BJ (cell line): ENCODE results near the gene RHEB. TPM values are rescaled to one million over a fixed set of nuclear protein-coding genes. Genes with fewer than 3 reads are reported as not detected.

Experiments
- CTCF ChIA-PET: fragments of 350-600 bp; formaldehyde crosslinking; extraction: SDS; loops from one replicate; lab custom pipeline; 2021; ENCODE audit warnings: antibody characterized with exemption, inconsistent platforms; lab: Yijun Ruan, JAX
- POLR2A ChIA-PET: fragments of 300-600 bp; sonication (Branson Sonifier 250); formaldehyde crosslinking; extraction: SDS; loops from one replicate; lab custom pipeline; 2021; ENCODE audit warnings: antibody characterized with exemption; lab: Charles Lee
- DNase-seq: peaks from one replicate; pipeline ENCODE4 v3.0.0-alpha.2; 2011; ENCODE audit warnings: low read depth
- H3K27me3 ChIP-seq: 2 replicates; pipeline ENCODE4 v1.6.0; 2011; ENCODE audit warnings: low read length; ENCODE audit not compliant: control insufficient read depth, insufficient read depth
- H3K36me3 ChIP-seq: 2 replicates; pipeline ENCODE4 v1.5.1; 2011; ENCODE audit warnings: low read length; ENCODE audit not compliant: control insufficient read depth, insufficient read depth
- H3K4me3 ChIP-seq: 2 replicates; pipeline ENCODE4 v1.5.1; 2011; ENCODE audit warnings: low read depth, mild to moderate bottlenecking, control low read depth, low read length
- polyA plus RNA-seq: library from polyadenylated mRNA; depleted of rRNA; stranded (reverse); fragments of >200 nt; gene quantifications from 2 replicates; pipeline ENCODE4 v1.2.3, GENCODE V29; 2011
- TF ChIP-seq, protein P1 (sequence below): IDR thresholded peaks from 2 replicates; pipeline ENCODE4 v1.5.1; 2011; ENCODE audit warnings: low read depth, mild to moderate bottlenecking, control low read depth, inconsistent platforms, low read length, moderate library complexity; ENCODE audit not compliant: insufficient read depth

RHEB gene
- polyA plus RNA-seq, 1 experiment: 45.4 TPM

DNA sequence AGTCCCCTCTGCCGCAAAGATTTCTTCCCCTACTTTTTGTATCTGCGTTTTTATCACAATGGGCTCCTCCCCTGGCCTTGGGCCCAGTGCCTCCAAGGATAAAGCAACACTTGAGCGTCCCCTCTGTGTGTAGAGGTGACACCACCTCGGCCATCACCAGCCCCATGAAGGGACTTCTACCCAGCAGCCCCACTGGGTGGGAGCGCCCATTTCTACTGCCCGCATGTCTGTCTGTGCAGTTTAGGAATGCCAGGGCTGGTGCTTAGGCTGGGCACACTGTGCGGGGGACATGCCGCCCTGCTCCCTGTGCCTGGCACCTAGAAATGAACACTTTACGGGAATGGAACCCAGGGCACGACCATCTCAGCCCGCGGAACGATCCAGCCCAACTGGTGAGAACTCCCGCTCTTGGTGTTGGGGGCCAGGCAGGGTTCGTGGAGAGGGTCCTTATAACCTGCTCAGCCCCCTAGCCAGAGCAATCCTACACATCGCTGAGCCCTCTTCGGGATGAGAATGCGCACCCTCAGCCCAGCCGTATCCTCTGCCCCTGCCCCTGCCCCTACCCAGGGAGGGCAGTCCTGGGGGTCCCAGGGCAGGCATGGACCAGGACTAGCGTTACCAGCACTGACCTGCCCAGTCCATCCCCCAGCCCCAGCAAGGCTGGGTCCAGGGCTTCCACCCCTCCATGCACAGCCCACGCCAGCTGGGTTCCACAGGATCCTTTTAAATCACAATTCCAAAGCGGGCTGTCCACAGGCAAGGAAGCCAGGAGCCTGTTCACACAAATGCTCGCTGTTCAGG is 92.6 kb downstream of the RHEB start:
- no peaks in the 10 kb centered on the region for H3K36me3 ChIP-seq
- POLR2A ChIA-PET: no interaction called here
- H3K4me3 ChIP-seq: no peak overlapping the region
- no peak for DNase-seq
- peaks cover 3% of the 10 kb centered on the region for H3K27me3 ChIP-seq
- TF ChIP-seq, protein P1, sequence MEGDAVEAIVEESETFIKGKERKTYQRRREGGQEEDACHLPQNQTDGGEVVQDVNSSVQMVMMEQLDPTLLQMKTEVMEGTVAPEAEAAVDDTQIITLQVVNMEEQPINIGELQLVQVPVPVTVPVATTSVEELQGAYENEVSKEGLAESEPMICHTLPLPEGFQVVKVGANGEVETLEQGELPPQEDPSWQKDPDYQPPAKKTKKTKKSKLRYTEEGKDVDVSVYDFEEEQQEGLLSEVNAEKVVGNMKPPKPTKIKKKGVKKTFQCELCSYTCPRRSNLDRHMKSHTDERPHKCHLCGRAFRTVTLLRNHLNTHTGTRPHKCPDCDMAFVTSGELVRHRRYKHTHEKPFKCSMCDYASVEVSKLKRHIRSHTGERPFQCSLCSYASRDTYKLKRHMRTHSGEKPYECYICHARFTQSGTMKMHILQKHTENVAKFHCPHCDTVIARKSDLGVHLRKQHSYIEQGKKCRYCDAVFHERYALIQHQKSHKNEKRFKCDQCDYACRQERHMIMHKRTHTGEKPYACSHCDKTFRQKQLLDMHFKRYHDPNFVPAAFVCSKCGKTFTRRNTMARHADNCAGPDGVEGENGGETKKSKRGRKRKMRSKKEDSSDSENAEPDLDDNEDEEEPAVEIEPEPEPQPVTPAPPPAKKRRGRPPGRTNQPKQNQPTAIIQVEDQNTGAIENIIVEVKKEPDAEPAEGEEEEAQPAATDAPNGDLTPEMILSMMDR: no peak
- CTCF ChIA-PET: interaction anchor here (1.5 to 1.8 kb wide), 2 partner anchors 59 to 67 kb away, joined by 3 to 7 read pairs; no protein-coding TSS in a partner anchor

DNA sequence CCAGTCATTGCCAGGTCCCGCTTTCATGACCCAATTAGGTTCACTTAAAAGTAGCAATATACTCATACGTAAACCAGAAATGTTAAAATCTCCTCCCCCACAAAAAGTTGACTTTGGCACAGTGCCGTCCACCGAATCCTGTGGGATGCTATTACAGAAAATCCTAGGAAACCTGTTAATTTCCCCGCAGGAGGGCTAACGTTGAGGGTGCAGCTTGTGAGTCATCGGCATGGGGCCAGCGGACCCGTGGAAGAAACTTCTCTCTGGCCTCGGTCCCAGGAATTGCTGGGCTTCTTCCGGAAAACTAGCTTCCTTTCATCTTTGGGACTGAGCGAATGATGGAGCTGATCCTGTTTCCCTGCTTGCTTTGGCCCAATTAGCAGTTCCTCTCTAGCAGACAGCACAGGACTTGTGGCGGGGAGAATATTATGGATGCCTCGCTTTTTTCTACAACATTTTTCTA is 93.2 kb downstream of the RHEB start:
- peak; percentile 49 for DNase-seq
- CTCF ChIA-PET: interaction anchor here (1.5 to 1.8 kb wide), 2 partner anchors 58 to 66 kb away, joined by 3 to 7 read pairs; no protein-coding TSS in a partner anchor
- Histone ChIP-seq H3K4me3 (no peak overlapping the region), H3K27me3 (peaks cover 7% of the 10 kb centered on the region), H3K36me3 (no peaks in the 10 kb centered on the region)
- TF ChIP-seq, protein P1: no peak
- POLR2A ChIA-PET: no interaction called here

DNA sequence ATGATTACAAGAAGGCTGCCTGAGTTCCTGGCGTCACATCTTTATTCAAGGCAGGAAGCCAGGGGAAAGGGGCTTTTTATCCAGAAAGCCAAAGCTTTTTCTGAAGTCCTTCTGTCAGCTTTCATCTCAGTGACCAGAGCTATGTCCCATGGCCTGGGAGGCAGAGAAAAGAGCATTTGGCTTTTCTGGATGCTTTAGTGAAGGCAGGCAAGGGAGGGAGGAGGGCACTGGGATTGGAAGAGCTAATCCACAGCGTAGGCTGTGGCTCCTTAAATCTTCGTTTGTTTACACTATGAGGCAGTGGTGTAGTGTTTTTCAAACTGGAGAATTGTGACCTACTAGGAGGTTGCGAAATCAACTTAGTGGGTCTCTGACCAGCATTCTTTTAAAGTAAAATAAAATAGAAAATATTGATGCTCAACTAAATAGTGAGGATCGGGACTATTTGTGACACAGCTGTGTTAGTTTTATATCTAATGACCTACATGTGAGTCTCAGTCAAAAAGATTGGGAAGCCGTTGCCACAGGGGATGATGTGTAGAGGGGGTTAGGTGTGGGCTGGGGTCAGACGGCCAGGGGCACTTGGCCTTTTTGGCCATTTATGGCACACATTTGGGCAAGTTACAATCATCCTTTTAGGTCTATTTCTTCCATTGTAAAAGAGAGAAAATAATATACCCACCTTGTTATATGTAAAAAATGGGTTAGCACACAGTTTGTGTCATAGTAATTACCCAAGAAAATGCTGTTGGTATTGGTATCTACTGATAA is 93.8 kb downstream of the RHEB start:
- TF ChIP-seq, protein P1: no peak
- no peak overlapping the region for H3K4me3 ChIP-seq
- peaks cover 7% of the 10 kb centered on the region for H3K27me3 ChIP-seq
- ChIA-PET POLR2A (no interaction called here), CTCF (interaction anchor here (1.2 to 1.8 kb wide), 3 partner anchors 13 to 66 kb away, joined by 3 to 7 read pairs (median 5); no protein-coding TSS in a partner anchor)
- peak; percentile 48 for DNase-seq
- H3K36me3 ChIP-seq: no peaks in the 10 kb centered on the region

DNA sequence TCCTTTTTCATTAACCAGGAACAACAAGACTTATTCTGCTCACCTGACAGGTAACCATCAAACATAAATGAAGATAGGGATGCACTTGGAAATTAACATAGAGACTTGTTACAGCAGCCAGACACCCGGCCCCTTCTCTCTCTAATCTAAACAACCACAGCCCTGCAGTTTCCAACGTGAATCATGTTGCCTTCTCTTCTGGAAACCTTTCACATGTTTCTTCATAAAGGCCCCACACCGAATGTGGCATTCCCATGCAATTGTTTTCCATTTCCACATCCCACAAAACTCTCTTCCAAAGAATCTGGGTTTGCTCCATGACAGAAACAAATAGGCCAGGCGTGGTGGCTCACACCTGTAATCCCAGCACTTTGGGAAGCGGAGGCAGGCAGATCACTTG is 94.9 kb downstream of the RHEB start:
- ChIA-PET CTCF (interaction anchor here (1.2 kb wide), 1 partner anchor 12 kb away, joined by 5 read pairs; no protein-coding TSS in a partner anchor), POLR2A (no interaction called here)
- H3K36me3 ChIP-seq: no peaks in the 10 kb centered on the region
- DNase-seq: no peak
- H3K27me3 ChIP-seq: peaks cover 7% of the 10 kb centered on the region
- H3K4me3 ChIP-seq: no peak overlapping the region
- TF ChIP-seq, protein P1: no peak

DNA sequence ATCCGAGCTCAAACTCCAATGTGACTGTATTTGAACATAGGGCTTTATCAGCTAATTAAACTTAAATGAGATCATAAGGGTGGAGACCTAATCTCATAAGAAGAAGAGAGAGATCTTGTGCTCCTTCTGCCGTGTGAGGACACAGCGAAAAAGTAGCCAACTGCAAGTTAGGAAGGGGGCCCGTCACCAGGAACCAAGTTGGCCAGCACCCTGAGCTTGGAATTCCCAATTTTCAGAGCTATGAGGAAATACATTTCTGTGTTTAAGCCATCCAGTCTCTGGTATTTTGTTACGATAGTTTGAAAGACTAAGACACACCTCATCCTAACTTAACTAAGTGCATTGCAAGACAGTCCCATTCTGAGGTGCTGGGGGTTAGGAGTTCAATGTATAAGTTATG is 95.8 kb downstream of the RHEB start:
- Histone ChIP-seq H3K36me3 (no peaks in the 10 kb centered on the region), H3K4me3 (no peak overlapping the region), H3K27me3 (peaks cover 7% of the 10 kb centered on the region)
- TF ChIP-seq, protein P1: no peak
- ChIA-PET CTCF (no interaction called here), POLR2A (no interaction called here)
- DNase-seq: no peak
